ENCODE results near the gene OR6K3.
"Not testable (repeated sequence)": the region's sequence is repeated elsewhere in the genome, so short reads cannot be mapped to it uniquely, and the experiment has no call there.

The OR6K3 gene

GRCh38 chr1:158720620-158721019, at the start of gene OR6K3:
Gene OR6K3, minus strand, starts transcription at chr1:158720720. Its CDS starts 2,605 bp downstream, at chr1:158718115.
- no peak for DNase-seq

GRCh38 chr1:158754420-158754819, 33.9 kb upstream of the OR6K3 start, which contains the start of gene OR6K6:
Gene OR6K6, plus strand, starts transcription at chr1:158754720. Its CDS starts 168 bp downstream, at chr1:158754888.
- no peak for DNase-seq

- DNase-seq = no peak
Observed at GRCh38 chr1:158752155-158752712, 31.7 kb upstream of the OR6K3 start.

DNA sequence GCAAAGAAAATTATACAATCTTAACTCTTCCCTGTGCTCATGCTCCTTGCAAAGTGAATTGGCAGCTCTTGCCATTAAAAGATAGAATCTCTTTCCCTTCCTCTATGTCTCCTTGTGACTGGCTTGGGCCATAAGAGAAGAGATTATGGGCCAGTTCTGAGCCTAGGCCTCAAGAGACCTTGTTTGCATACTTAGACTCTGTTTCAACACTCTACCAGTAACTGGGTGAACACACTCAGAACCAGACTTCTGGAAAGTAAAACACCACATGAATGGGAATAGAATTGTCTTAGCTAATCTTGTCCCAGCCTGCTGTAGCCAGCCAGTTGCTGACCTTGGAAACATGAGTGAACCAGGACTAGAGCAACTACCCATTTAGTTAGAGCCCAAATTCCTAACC, 15.3 kb upstream of the OR6K3 start:
- no peak for DNase-seq

GRCh38 chr1:158732524-158732923, 12.0 kb upstream of the OR6K3 start:
- DNase-seq = no peak

GRCh38 chr1:158731707-158732106, 11.2 kb upstream of the OR6K3 start:
- no peak for DNase-seq

GRCh38 chr1:158730453-158730852, 9.9 kb upstream of the OR6K3 start:
- no peak for DNase-seq

DNA sequence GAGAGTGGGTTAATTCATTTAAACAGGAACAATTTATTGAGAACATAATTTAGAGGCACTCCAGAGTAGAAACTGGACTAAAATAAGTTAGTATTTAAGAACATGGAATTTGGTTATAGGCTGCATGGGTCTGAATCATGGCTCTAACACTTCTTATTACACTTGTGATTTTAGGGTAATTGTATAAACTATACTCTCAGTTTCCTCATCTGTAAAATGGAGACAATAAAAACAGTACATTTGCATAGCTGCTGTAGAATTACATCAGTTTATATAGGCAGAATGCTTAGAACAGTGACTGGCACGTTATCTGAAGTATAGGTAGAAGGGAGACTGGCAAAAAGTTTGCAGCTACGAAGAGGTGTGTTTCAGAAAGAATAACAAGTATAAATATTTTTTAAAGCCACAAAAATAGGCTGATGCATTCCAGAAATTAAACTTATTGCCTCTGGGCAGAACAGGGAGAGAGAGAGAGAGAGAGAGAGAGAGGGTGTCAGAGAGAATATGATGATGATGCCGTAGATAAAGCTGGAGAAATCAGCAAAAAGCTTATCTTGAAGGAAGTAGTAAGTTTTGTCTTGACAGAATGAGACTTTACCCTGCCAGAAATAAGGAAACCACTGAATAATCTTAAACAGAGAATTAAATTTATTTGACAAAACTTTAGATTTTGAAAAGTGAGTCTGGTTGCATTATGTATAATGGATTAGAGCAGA, 8.1 kb upstream of the OR6K3 start:
- no peak for DNase-seq

GRCh38 chr1:158724442-158724841, 3.9 kb upstream of the OR6K3 start:
- no peak for DNase-seq

DNA sequence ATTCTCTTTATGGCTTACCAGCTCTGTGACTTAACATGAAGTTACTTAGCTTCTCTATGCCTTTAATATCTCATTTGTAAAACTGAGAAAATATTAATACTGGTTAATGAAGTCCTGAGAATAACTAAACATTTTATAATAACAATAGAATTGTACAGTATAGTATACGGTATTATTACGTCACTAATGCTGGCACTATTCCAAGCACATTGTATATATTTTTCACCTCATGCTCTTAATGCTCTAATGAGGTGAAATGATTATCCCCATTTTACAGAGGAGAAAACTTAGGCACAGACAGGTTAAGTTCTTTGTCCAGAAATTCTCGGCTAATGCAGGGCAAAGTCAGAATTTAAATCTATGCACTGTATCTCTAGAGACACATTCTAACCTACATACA, 856 bp downstream of the OR6K3 start:
- DNase-seq = no peak

DNA sequence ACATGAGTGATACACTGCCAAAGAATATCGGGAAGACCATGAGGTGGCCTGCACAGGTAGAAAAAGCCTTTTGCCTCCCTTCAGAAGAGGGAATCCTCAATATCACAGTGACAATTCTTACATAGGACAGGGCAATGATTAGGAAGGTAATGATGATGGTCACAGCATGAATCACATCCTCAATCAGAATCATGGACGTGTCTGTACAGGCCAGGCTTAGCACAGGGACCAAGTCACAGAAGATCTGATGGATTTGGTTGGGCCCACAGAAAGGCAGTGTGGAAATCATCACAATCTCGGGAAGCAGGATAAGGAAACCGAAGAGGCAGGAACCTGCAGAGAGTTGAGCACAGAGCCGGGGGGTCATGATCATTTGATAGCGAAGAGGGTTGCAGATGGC, 3.2 kb downstream of the OR6K3 start:
- DNase-seq = no peak

DNA sequence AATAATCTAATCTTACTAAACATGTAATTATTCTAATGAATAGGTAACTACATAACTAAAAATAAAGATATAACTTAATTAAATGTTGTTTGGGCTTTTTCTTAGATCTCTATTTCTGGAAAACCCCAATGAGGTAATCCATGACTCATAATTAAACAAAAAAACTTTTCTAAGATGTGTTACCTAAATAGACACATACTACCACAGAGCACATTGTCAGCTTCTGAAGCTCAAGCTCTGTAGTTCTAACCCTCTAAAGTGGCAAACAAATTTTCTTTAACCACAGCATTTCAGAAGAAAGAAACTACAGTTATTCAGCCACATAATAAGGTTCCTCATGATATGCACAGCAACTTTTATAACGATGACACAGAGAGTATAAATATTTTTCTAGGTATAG, 4.2 kb downstream of the OR6K3 start:
- DNase-seq = no peak

- DNase-seq = no peak
Observed at GRCh38 chr1:158714754-158715153, 5.8 kb downstream of the OR6K3 start.

DNA sequence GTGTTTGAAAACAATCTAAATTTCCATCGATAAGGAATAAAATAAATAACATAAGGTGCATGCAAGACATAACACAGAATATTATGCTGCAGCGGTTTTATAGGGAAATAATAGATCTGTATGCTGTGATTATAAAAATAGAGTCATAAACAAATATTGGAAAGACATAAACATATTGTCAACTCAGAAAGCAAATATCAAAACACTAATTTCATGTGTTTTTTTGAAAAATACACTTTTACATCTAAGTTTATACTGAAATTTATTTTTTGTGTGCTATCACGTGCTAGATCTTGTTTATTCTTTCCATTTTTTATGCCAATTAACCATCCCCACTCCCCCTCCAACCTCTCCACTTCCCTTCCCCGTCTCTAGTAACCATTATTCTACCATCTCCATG, 9.4 kb downstream of the OR6K3 start:
- no peak for DNase-seq

DNA sequence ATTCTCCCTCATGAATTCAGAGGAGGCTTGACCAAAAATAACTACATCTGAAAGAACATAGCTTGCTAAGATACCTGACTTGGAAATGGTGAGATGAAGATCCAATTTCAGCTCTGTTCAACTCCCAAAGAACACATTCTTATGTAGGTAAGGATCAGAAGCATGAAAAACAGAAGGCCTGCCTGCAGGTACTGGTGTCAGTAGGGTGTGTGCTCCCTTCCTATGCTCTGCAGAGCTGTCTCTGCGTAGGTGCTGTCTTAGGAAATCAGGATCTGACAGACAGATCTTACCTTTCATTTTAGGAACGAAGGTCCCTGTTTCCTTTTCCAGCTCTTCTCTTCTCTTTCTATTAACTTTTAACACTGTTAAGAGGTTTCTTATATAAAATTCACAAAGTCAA, 14.4 kb downstream of the OR6K3 start:
- DNase-seq = no peak

- DNase-seq = no peak
Observed at GRCh38 chr1:158700552-158700951, 20.0 kb downstream of the OR6K3 start, which contains the start of gene OR6K2. Gene OR6K2, minus strand, starts transcription at chr1:158700652. Its CDS starts 0 bp downstream, at chr1:158700652.

GRCh38 chr1:158694596-158694995, 25.9 kb downstream of the OR6K3 start:
- no peak for DNase-seq

- DNase-seq = no peak
Observed at GRCh38 chr1:158692356-158692755, 28.2 kb downstream of the OR6K3 start.

GRCh38 chr1:158691907-158692306, 28.6 kb downstream of the OR6K3 start:
- DNase-seq = no peak

- DNase-seq = not testable (repeated sequence)
Observed at GRCh38 chr1:158691149-158691548, 29.4 kb downstream of the OR6K3 start.

DNA sequence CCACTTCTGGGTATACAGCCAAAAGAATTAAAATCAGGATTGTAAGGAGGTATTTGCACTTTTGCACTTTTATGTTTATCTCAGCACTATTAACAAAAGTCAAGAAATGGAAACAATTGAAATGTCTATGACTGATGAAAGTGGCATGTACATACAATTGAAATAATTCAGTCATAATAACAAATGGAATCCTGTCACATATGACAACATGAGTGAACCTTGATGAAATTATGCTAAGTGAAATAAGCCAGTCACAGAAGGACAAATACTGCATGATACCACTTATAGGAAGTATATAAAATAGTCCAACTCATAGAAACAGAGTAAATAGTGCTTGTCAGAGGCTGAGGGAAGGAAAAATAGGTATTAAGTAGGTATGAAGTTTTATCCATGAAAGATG, 30.6 kb downstream of the OR6K3 start:
- DNase-seq = no peak

DNA sequence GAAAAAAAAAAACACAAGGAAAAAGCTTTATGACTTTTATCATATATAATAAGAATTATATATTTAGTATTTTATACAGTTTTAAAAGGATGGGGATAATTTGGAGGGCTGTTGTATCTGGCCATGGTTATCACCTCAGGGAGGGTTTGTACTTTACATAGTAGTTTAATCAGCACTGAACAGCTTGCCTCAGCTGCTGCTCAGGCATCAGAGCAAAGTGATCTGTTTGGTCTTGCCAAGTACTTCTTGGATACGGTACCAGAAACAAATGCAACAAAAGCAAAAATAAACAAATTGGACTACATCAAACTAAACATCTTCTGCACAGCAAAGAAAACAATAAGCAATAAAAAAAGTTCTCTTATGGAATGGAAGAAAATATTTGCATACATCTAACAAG, 31.4 kb downstream of the OR6K3 start:
- DNase-seq = no peak

- DNase-seq = not testable (repeated sequence)
Observed at GRCh38 chr1:158688343-158688742, 32.2 kb downstream of the OR6K3 start.

GRCh38 chr1:158687037-158687436, 33.5 kb downstream of the OR6K3 start:
- DNase-seq = no peak
